ENCODE data around the gene FBXO3. TPM values are rescaled to one million over a fixed set of nuclear protein-coding genes. Genes with fewer than 3 reads are reported as not detected.

FBXO3 gene
- total RNA-seq, 2 donors from 2014 or later, result 12.8 to 15.0 TPM

GRCh38 chr11:33778675-33779074, 4.4 kb upstream of the FBXO3 start:
- H3K4me3 Mint-ChIP-seq, result no peak overlapping the region
- peaks cover 38% of the 10 kb centered on the region for H3K27me3 ChIP-seq (ENCODE audit: control insufficient read depth, insufficient read depth, low read length, poor library complexity, severe bottlenecking)
- no peak for TF ChIP-seq CTCF (conservative IDR thresholded peaks at IDR 0.05)
- no peak overlapping the region for H3K4me3 ChIP-seq (ENCODE audit: low read length)
- H3K9ac ChIP-seq (ENCODE audit: extremely low read depth, low read length, poor library complexity, severe bottlenecking), result no peak overlapping the region
- no peak overlapping the region for H3K27ac Mint-ChIP-seq
- H3K27ac ChIP-seq (ENCODE audit: low read depth, low read length), result no peak overlapping the region
- H3K9me3 Mint-ChIP-seq, result no peaks in the 10 kb centered on the region
- peak; percentile 50 for DNase-seq
- H3K36me3 Mint-ChIP-seq (ENCODE audit: low read depth), result no peaks in the 10 kb centered on the region
- peaks cover 27% of the 10 kb centered on the region for H3K4me1 Mint-ChIP-seq
- peaks cover 31% of the 10 kb centered on the region for H3K27me3 Mint-ChIP-seq (ENCODE audit: insufficient read depth)
- H3K36me3 ChIP-seq (ENCODE audit: control insufficient read depth, insufficient read depth, low read length), result no peaks in the 10 kb centered on the region
- 74 to 80% methylated on average over 5 of the region's 5 CpGs for WGBS, 2 experiments (ENCODE audit: insufficient coverage in 1 of 2, insufficient read length in 1 of 2)
- peaks cover 5% of the 10 kb centered on the region for H3K4me1 ChIP-seq (ENCODE audit: control insufficient read depth, insufficient read depth, low read length)
- H3K9me3 ChIP-seq (ENCODE audit: control insufficient read depth, low read length), result no peaks in the 10 kb centered on the region

- TF ChIP-seq CTCF (conservative IDR thresholded peaks at IDR 0.05), result no peak
- H3K9me3 Mint-ChIP-seq, result no peaks in the 10 kb centered on the region
- DNase-seq, result peak; percentile 56
- Histone ChIP-seq H3K36me3 (ENCODE audit: control insufficient read depth, insufficient read depth, low read length) (no peaks in the 10 kb centered on the region), H3K27ac (ENCODE audit: low read depth, low read length) (no peak overlapping the region), H3K9ac (ENCODE audit: extremely low read depth, low read length, poor library complexity, severe bottlenecking) (no peak overlapping the region), H3K27me3 (ENCODE audit: control insufficient read depth, insufficient read depth, low read length, poor library complexity, severe bottlenecking) (peaks cover 46% of the 10 kb centered on the region), H3K4me1 (ENCODE audit: control insufficient read depth, insufficient read depth, low read length) (peaks cover 5% of the 10 kb centered on the region), H3K9me3 (ENCODE audit: control insufficient read depth, low read length) (no peaks in the 10 kb centered on the region), H3K4me3 (ENCODE audit: low read length) (no peak overlapping the region)
- peaks cover 33% of the 10 kb centered on the region for H3K4me1 Mint-ChIP-seq
- no peak overlapping the region for H3K4me3 Mint-ChIP-seq
- peaks cover 37% of the 10 kb centered on the region for H3K27me3 Mint-ChIP-seq (ENCODE audit: insufficient read depth)
- H3K27ac Mint-ChIP-seq, result no peak overlapping the region
- no peaks in the 10 kb centered on the region for H3K36me3 Mint-ChIP-seq (ENCODE audit: low read depth)
- WGBS, 2 experiments (ENCODE audit: insufficient coverage in 1 of 2, insufficient read length in 1 of 2), result 77 to 79% methylated on average over 6 to 9 of the region's 9 CpGs
Observed at GRCh38 chr11:33777906-33778305, 3.6 kb upstream of the FBXO3 start.

GRCh38 chr11:33775832-33776470, 1.6 kb upstream of the FBXO3 start:
- Histone ChIP-seq H3K36me3 (ENCODE audit: control insufficient read depth, insufficient read depth, low read length) (no peaks in the 10 kb centered on the region), H3K27ac (ENCODE audit: low read depth, low read length) (no peak overlapping the region), H3K9ac (ENCODE audit: extremely low read depth, low read length, poor library complexity, severe bottlenecking) (no peak overlapping the region), H3K27me3 (ENCODE audit: control insufficient read depth, insufficient read depth, low read length, poor library complexity, severe bottlenecking) (peaks cover 36% of the 10 kb centered on the region), H3K9me3 (ENCODE audit: control insufficient read depth, low read length) (no peaks in the 10 kb centered on the region), H3K4me1 (ENCODE audit: control insufficient read depth, insufficient read depth, low read length) (peaks cover 5% of the 10 kb centered on the region), H3K4me3 (ENCODE audit: low read length) (no peak overlapping the region)
- no peaks in the 10 kb centered on the region for H3K9me3 Mint-ChIP-seq
- no peak overlapping the region for H3K27ac Mint-ChIP-seq
- no peak for TF ChIP-seq CTCF (conservative IDR thresholded peaks at IDR 0.05)
- H3K27me3 Mint-ChIP-seq (ENCODE audit: insufficient read depth), result peaks cover 39% of the 10 kb centered on the region
- peaks cover 33% of the 10 kb centered on the region for H3K4me1 Mint-ChIP-seq
- no peak overlapping the region for H3K4me3 Mint-ChIP-seq
- H3K36me3 Mint-ChIP-seq (ENCODE audit: low read depth), result no peaks in the 10 kb centered on the region
- WGBS, 2 experiments (ENCODE audit: insufficient coverage in 1 of 2, insufficient read length in 1 of 2), result 87 to 100% methylated on average over 1 of the region's 1 CpG
- no peak for DNase-seq

All from endodermal cell (in vitro differentiated cells).